NCI-H1092 treated with DMSO at 0.1 percent for 48 hours (cell line): ENCODE measurements around the gene NRXN2.
"Not testable (repeated sequence)": the region's sequence is repeated elsewhere in the genome, so short reads cannot be mapped to it uniquely, and the experiment has no call there.

Experiments used
- DNase-seq: peaks from one replicate; lab custom pipeline; 2025; lab: John Stamatoyannopoulos, UW

NRXN2 gene

DNA sequence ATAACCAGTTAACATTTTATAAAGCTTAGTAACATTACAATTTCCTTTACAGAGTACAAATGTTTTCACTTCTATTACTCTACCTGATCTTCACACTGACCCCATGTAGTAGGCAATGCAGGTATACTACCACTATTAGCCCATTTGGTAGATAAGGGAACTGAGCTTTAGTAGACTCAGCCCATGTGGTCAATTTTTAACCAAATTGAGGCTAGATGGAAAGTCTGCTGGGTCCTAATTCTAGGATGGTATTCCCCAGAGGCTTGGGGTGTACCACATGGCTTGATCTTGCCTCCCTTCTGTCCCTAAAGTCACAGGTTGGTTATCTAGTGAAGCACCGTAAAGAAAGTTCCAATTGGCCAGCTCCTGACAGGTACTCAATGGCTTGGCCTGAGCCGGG is 48.2 kb downstream of the NRXN2 start:
- DNase-seq, result no peak

DNA sequence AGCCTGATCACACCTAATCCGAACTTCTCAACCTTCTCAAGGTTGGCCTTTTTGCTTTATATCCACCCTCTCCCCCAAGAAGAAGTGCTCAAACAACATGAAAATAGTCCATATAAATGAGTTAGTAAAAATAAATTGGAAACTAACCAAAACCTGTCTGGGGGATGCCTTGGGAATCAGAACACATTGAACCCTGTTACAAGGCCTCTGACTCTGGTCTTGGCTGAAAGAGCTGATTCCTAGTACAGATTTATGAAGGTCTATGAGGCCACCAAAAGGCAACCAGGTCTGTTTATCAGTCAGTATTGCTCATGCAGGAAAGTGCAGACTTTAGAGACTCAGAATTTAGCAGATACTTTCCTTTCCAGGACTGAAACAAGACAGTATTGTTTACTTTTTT is 49.7 kb downstream of the NRXN2 start:
- DNase-seq, result no peak

DNA sequence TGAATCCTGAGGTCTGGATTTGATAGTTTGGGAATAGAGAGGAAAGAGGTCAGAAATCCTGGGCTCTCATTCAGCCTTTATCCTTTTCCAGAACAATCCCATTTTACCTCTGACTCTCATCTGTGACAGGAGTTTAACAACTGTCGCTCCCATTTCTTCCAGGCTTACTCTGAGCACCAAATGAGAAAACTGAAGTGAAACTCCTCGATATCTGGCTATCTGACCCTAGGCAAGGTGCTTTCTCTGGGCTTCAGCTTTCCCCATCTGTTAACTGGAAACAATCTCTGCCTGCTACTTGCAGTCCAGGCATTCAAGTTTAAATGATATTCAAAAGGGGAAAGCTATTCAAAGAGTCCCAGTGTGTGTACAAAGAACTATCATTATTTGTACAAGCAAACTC is 50.1 kb downstream of the NRXN2 start:
- no peak for DNase-seq

DNA sequence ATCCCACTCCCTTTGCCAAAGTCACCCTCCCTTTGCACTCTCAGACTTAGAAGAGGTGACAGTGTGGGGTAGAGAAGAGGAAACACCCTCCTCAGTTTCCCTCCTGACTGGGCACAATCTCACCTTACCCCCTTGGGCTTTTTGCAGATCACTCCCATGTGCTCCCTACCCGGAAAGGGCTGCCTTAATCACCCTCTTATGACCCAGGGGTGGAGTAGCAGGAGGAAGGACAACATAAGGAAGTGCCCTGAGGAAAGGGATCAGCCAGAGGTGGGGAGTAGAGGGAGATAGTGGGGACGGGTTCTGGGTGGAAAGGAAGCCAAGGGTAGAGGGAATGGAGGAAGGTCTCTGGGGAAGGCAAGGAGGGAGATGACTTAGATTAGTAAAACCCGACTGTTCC is 52.0 kb downstream of the NRXN2 start:
- no peak for DNase-seq

DNA sequence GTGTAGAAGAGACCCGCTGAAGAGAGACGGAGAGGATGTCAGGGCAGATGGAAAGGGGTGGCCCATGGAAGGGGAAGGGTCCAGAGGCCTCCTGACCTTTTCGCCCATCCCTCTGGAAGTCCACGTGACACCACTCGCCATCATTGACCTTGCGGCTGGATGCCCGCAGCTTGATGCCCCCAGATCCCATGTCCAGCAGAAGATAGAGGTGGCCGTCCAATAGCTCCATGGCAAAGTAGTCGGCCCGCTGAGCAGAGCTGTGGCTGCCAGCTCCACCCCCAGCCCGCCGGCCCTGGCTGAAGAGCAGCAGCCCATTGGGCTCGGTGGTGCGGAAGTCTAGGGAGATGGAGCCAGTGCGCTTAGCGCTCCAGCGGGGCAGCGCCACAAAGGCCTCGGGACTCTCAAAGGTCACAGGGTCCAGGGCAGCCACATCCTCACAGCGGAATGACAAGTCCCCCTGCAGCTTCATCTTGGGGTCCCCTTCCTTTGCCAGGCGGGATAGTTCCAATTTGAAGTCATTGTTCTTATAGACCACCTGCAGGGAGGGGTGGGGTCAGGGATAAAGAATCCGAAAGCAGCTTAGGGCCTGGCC is 55.7 kb downstream of the NRXN2 start:
- no peak for DNase-seq

DNA sequence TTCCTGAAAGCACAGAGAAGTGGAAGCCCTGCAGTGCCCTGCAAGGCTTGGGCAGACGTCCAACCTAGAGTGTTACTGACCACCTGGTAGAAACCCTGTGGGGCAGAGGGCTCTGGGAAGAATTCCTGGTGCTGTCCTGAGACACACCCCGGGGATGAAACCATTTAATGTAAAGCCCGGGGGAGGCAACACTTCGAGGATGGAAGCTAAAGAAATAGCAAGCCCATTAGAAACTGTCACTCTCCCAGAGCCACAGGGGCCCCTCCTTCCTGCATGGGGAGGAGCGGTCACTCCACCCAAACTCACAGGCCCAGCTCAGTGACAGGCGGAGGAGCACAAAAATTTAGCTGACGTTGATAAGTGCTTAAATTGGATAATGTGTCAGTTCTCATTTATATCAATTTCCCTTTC is 57.6 kb downstream of the NRXN2 start:
- DNase-seq, result peak; percentile 3

DNA sequence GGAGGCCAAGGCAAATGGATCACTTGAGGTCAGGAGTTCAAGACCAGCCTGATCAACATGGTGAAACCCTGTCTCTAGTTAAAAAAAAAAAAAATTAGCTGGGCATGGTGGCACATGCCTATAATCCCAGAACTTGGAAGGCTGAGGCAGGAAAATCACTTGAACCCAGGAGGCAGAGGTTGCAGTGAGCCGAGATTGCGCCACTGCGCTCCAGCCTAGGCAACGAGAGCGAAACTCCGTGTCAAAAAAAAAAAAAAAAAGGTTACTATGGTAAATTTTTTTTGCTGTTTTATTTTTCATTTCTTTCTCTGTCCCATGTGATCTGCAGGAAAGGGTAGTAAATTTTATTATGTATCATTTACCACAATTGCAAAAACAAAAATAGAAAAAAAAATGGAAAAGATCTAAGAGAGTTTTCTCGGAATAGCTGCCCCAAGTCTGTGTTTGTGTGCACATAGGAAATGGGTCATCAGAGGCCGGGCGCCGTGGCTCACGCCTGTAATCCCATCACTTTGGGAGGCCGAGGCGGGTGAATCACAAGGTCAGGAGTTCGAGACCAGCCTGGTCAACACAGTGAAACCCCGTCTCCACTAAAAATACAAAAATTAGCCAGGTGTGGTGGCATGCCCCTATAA is 58.6 kb downstream of the NRXN2 start:
- DNase-seq, result not testable (repeated sequence)

DNA sequence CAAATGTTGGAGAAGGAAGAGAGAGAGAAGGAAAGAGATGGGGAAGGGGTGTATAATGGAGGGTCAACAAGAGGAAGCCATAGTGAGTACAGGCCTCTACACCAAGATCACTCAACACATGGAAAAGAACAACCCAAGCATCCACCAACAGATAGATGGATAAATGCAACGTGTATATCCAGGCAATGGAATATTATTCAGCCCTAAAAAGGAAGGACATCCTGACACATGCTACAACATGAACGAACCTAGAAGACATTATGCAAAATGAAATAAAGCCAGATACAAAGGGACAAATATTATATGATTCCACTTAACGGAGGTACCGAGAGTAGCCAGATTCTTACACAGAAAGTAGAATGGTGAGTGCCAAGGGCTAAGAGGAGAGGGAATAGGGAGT is 59.3 kb downstream of the NRXN2 start:
- DNase-seq, result no peak

DNA sequence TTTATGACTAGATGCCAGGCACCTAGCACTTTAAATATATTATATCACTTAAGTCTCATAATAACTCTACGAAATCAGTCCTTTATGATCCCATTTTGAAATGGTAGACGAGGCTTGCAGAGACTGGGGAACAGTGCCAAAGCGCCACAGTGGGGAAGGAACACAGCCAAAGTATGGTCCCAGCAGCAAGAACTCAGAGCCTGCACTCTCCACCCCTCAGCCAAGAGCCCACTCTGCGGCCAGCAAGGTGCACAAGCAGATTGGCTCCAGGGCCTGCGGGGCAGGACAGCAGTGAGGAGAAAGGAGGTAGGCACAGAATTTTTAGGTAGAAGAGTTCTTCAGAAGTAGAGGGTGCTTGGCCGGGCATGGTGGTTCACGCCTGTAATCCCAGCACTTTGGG is 61.4 kb downstream of the NRXN2 start:
- DNase-seq, result no peak

DNA sequence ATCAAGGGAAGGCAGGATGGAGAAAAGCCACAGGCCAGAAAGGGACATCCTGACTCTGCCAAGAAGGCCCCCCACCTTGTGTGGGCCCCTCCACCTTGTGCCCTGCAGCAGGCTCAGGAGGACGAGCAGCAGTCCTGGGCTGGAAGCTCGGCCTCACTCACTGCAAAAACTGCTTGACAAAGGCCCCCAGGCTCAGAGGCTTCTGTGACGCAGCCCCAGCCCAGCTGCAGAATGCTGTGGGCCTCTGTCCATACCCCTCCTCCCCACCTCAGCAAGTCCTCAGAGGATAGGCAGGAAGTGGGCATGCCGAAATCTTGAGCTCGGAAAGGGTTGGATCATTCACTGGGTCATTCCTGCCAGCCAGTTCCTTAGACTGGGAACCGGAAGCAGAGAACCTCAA is 61.9 kb downstream of the NRXN2 start:
- DNase-seq, result no peak

DNA sequence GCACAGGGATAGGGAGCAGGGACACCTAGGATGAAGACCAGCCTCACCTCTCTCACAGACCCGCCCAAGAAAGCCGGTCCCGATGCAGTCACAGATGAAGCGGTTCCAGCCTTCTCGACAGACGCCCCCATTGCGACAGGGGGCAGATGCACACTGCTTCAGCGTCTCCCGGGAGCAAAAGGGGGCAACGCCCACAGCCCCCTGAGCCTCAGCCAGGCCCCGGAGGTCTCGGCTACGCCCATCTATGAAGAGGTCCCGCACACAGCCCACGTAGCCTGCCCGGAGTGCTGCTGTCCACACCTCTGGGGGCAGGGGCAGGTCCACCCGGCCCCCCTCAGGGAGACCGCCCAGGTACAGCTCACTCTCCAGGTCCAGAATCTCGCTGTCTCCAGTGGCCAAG is 62.3 kb downstream of the NRXN2 start:
- no peak for DNase-seq

DNA sequence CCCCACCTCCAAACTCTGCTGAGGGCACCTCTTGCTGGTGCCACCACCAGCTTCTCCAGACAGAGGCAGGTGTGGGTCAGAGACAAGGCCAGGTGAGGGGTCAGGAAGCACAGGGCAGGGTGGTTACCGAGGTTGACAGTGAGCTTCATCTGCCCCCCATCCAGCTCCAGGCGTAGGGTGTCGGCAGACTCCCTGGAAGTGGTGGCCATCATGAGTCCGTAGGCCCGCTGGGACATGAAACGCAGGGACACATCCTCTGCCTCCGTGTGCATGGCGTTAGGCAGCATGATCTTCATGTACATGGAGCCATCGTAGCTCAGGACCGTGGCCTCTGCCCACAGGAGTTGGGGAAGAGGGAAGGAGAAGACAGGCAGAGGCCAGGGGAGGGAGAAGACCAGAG is 62.8 kb downstream of the NRXN2 start:
- DNase-seq, result no peak

DNA sequence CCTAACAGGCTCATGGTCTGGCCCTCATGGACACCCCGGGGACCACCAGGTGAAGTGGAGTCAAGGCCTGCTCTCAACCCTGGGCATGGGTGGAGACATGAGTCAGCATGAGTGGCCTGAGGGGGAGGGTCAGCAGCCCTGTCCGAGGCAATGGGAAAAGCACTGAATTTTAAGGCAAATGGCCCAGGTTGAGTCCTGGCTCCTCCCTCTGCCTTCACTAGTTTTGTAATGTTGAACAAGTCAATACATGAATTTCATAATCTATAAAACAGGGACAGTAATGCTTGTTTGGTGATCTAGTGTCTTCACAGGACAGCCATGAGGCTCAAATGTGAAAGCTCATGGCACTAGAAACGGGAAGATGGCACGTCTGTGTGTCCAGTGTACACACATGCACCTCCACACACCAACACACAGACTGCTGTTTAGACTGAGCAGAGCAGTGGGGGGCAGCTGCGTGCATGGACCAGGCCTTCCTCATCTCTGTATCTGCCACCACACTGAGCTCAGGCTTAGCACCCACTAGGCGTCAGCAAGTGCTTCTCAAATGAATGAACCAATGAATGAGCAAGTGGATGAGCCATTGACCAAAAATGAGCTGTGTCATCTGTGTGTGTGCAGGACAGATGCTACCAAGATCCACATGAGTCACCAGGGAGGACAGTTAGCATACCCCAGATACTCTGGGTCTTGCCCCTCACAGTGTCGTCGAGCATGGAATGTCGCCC is 63.4 kb downstream of the NRXN2 start:
- no peak for DNase-seq

DNA sequence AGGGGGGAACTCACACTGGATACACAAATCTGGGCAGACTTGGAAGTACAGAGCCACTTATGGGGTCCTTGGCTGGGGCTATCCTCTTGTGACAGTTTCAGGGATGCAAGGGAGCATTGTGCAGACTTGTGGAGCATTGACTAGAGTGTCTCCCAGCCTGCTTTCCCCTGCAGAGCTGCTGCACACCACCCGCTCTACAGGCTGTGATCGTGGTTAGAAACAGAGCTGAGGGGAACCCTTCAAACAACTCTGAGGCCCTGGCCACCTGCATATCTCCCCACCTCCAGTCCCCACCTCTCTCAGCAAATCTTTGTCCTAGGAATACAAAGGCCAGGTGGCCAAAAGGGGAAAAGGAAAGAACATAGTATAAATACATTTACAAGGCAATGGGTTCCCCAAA is 64.7 kb downstream of the NRXN2 start:
- no peak for DNase-seq

DNA sequence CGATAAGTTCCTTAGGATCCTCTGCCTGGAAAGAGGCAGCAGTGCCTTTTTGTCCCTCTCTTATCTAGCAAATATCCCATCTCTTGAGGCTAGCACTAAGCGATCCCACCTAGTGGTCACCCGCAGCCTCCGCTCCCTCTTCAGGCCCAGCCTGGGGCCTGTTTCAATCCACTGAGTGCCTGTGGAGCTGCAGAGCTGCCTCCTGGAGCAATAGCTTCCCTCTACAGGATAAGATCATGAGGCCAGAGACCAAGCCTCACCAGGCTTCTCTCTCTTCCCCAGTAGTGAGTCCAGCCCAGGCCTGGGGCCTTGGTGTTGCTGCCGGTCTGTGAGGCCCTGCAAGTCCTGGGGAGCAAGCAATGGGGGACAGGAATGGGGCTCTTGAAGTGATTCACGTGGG is 66.1 kb downstream of the NRXN2 start:
- no peak for DNase-seq

DNA sequence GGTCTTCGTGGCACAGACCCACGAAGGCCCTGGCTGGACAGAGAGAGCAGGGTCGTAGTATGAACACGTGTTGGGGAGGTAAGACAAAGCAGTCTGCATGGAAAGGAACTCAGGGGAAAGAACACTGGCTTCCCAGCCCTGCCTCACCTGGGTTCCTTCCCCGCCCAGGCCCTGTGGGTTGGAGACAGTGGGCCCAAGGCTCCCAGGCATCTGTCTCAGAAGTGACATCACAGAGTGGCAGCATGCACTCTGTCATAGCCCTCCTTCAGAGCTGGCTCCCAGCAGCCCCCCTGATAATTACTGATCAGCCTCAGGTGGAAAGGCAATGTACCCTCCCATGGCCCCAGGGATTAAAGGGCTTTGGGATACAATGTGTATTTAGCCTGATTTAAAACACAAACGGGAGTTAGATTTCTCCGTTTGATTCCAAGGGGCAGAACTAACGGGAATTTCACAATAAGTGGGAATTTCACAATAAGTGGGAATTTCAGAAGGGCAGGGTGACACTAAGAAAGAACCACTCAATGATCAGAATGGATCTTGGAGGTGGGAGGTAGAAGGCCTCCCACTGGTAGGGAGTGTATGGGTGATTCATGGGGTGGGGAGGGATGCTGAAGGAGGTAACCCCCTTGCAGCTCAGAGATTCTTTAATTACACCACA is 66.9 kb downstream of the NRXN2 start:
- DNase-seq, result no peak

DNA sequence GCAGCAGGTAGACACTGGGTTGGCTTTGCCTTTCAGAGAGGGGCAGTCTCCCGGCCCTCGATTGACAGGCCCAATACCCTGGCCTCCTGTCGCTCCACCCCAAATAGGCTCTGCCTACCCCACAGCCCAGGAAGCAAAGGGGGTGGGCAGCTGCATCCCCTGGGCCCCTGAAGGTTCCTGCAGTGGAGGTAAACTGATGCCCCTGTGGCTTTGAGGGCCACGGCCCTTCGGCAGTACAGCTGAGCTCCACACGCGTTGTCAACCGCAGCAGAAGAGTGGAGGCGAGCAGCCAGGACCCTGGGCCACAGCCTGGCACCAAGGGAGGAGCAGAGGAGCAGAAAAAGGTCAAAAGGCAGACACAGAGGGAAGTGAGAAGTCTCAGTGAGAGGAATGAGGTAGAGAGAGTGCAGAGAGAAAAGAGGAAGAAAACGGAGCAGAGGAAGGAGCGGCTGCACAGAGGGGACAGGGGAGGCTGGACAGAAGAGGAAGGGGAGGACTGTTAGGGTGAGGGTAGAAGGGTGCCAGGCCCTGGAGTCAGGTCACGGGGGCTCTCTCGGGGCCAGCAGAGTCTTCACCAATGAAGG is 67.9 kb downstream of the NRXN2 start:
- no peak for DNase-seq

DNA sequence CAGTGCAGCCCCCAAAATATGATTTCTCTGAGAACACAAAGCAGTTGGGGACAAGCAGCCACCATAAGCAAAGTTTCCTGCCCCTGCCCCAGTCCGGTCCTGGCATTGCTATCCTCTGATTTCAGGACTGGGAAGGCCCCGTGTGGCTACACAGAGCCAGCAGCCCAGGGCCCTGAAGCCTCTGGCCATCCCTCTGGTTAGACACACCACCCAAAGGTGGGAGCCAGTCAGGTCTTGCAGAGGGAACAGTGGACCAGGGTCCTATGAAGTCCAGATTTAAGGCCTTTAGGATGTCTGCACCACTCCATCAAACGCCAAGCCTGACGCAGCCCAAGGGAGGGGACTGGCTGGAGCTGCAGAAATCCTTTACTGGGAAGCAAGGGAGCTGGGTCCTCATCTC is 68.6 kb downstream of the NRXN2 start:
- DNase-seq, result no peak

DNA sequence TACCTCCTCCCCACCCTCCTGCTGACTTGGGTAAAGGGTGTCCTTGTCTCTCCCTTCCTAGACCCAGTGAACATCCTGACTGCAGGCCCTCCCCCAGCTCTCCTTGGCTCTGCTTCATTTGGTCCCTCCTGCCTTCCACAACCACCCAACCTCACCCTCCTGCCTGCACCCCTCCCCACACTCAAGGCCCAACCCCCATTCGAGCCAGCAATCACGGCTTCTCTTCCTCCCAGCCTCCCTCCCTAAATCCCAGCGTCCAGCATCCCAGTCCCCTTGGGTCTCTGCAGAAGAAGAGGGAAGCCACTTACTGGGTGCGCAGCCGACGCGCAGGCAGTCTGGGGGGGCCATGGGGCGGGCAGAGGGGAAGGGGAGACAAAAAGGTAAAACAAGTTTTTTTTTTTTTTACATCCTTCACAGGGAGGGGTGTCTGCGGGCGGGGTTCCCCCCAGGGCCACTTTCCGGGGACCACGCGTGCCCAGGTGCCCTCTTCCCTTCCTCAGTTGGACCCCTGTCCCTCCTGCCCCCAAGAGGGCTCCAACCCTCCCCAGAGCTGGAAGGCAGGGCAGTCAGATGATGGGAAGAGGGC is 69.5 kb downstream of the NRXN2 start:
- no peak for DNase-seq

DNA sequence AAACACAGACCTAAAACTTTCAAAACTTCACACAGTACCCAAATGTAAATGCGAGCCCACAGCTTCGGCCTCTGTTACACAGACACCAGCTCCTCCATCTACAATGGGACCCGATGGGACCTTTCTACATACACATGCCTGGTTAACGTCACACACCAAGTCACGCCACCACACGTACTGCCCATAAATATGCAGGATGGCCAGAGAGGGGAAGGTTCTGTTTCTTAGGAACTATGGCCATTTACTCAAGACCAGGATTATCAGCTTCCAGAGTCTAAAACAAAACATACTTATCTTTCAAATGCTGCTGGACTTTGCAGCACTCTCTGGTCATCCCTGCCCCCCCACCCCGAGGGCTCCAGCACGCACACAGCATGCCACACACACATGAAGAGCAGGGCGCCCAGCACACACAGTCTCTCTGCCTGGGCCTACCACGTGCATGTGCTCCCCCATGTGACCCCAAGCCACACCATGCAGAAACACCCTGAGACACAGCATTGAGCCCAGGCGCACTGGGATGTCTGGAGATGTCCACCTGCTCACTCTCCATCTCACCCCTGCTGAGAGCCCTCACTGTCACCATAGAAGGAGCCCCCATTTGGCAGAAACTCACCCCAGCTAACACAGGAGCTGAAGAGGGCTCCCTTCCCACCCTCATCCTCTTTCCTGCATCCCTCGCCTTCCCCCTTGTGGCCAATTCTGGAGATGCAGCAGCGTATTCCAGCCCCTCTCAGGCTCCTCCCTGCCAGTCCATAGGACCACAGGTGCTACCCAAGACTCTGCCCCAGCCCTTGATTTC is 70.2 kb downstream of the NRXN2 start:
- DNase-seq, result peak; percentile 82

DNA sequence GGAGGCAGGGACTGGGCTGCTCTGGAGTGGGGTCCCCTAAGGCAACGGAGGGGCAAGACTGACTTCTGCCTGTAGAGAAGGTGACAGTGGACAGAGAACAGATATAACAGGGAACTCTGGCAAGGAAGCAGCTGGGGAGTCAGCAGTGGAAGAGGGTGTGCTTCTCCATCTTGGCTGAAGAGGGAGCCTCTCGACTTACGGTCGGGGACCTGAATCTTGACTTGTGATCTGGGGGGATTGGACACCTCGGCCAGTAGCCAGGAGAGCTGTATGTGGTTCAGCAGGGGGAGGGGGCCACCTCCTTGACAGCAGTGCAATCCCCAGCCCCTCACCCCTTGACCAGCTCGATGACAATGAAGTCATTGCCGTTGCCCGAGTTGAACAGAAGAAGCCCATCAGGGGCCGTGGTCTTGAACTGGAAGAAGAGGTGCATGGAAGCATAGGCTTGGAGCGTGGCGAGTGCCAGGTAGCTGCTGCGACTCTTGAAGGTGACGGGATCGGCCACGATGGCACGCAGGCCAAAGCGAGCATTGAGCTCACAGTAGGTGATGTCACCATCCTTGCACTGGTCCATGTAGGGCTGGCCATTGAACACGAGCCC is 72.0 kb downstream of the NRXN2 start:
- DNase-seq, result peak; percentile 13
